Measurements from ENCODE around the gene IRAK2. TPM values are rescaled to one million over a fixed set of nuclear protein-coding genes. Genes with fewer than 3 reads are reported as not detected.

The IRAK2 gene
- total RNA-seq, 1 experiment from 2014 or later: 0.61 TPM

DNA sequence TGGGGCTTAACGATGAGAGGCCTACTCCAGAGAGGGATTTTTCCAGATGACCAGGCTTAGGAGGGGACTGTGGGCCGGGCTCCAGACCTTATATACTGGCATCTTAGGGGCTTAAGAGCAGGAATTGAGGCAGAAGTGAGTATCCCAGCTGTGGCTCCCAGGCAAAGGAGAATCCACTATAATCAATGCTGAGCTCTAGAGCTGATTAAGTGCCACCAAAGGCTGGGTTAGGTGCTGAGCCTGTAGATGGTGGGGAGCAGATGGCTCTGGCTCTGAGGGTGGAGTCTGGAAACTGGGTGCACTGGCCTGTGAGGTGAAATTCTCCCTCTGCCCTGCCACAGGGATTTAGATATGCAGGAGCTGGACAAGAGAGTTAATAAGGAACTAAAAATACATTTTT is 23.2 kb downstream of the IRAK2 start:
- Histone ChIP-seq H2BK5ac (ENCODE audit: insufficient read length, low read length) (no peak overlapping the region), H3T11ph (ENCODE audit: low read length) (no peak overlapping the region), H3K4ac (ENCODE audit: low read depth, low read length) (no peak overlapping the region), H4K8ac (replicated peaks; ENCODE audit: insufficient read length, low read depth, low read length) (no peak overlapping the region), H3K23ac (ENCODE audit: insufficient read length, low read depth, low read length) (no peak overlapping the region), H2AFZ (ENCODE audit: low read length) (no peak overlapping the region), H3K23me2 (ENCODE audit: insufficient read length, low read depth, low read length, poor library complexity, severe bottlenecking) (no peaks in the 10 kb centered on the region), H2BK12ac (ENCODE audit: insufficient read length, low read depth, low read length) (no peak overlapping the region), H4K5ac (ENCODE audit: insufficient read length, low read depth, low read length) (no peak overlapping the region), H2AK5ac (ENCODE audit: insufficient read length, low read length) (no peak overlapping the region), H3K27me3 (ENCODE audit: insufficient read depth, low read length) (no peaks in the 10 kb centered on the region), H3K18ac (ENCODE audit: insufficient read length, low read depth, low read length) (no peak overlapping the region), H3K4me2 (ENCODE audit: insufficient read depth, insufficient read length, low read length) (no peak overlapping the region), H3K9ac (ENCODE audit: extremely low read depth, insufficient read length, low read length) (no peak overlapping the region), H3K79me2 (ENCODE audit: insufficient read depth, low read length) (no peaks in the 10 kb centered on the region), H3K14ac (ENCODE audit: insufficient read depth, low read length) (no peak overlapping the region), H2BK120ac (ENCODE audit: low read depth, low read length, poor library complexity, severe bottlenecking) (no peak overlapping the region), H4K20me1 (ENCODE audit: control insufficient read depth, insufficient read depth, insufficient read length) (no peaks in the 10 kb centered on the region), H3K56ac (ENCODE audit: insufficient read length, low read depth, low read length) (no peak overlapping the region), H2BK15ac (ENCODE audit: low read depth, low read length) (no peak overlapping the region), H2BK20ac (ENCODE audit: low read depth, low read length, poor library complexity, severe bottlenecking) (no peak overlapping the region), H4K91ac (ENCODE audit: insufficient read length, low read depth, low read length) (no peak overlapping the region), H3K79me1 (ENCODE audit: insufficient read depth, low read depth, low read length, poor library complexity, severe bottlenecking) (no peaks in the 10 kb centered on the region), H3K27ac (ENCODE audit: insufficient read length, low read depth, low read length) (no peak overlapping the region), H3K9me3 (ENCODE audit: control insufficient read depth, low read depth, low read length) (no peaks in the 10 kb centered on the region), H3K4me1 (ENCODE audit: insufficient read depth, low read length) (peaks cover 6% of the 10 kb centered on the region)
- no CpG with 5 or more reads among the region's 2 CpGs for WGBS (ENCODE audit: extremely low coverage, insufficient read length, low lambda C conversion rate)
- no peaks in the 10 kb centered on the region for H3K36me3 Mint-ChIP-seq (ENCODE audit: insufficient read depth in 1 of 3, low read depth in 3 of 3)
- H3K4me3 Mint-ChIP-seq: no peak overlapping the region
- no peak for DNase-seq
- H3K27me3 Mint-ChIP-seq (ENCODE audit: low read depth): no peaks in the 10 kb centered on the region; the same call in 1 of the 2 replicates
- TF ChIP-seq, protein P1, sequence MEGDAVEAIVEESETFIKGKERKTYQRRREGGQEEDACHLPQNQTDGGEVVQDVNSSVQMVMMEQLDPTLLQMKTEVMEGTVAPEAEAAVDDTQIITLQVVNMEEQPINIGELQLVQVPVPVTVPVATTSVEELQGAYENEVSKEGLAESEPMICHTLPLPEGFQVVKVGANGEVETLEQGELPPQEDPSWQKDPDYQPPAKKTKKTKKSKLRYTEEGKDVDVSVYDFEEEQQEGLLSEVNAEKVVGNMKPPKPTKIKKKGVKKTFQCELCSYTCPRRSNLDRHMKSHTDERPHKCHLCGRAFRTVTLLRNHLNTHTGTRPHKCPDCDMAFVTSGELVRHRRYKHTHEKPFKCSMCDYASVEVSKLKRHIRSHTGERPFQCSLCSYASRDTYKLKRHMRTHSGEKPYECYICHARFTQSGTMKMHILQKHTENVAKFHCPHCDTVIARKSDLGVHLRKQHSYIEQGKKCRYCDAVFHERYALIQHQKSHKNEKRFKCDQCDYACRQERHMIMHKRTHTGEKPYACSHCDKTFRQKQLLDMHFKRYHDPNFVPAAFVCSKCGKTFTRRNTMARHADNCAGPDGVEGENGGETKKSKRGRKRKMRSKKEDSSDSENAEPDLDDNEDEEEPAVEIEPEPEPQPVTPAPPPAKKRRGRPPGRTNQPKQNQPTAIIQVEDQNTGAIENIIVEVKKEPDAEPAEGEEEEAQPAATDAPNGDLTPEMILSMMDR (conservative IDR thresholded peaks at IDR 0.05): no peak
- H3K4me1 Mint-ChIP-seq: peaks cover 21 to 26% of the 10 kb centered on the region in 2 experiments
- H3K27ac Mint-ChIP-seq: no peak overlapping the region; a peak in 1 of 7 replicates
- H3K9me3 Mint-ChIP-seq: no peaks in the 10 kb centered on the region

All from H9 (cell line).